ENCODE data around the gene SLIT3. TPM values are rescaled to one million over a fixed set of nuclear protein-coding genes. Genes with fewer than 3 reads are reported as not detected.
A peak's percentile ranks its signal among the peaks of the same experiment; 100 is the strongest.

The SLIT3 gene
- total and polyA plus RNA-seq, 4 donors: 4.6 to 48.5 (median 19.8) TPM

GRCh38 chr5:168713051-168713450, 587.9 kb downstream of the SLIT3 start:
- H3K4me1 ChIP-seq (ENCODE audit: control insufficient read depth in 5 of 5, insufficient read depth in 5 of 5, low read length in 5 of 5): peaks cover 0 to 7% (median 4%) of the 10 kb centered on the region in 5 donors
- DNase-seq (no peak), ATAC-seq (ENCODE audit: insufficient read depth, low FRiP score) (no peak)
- H3K9ac ChIP-seq (ENCODE audit: insufficient read depth in 1 of 2, low read length in 2 of 2): no peak overlapping the region
- no peaks in the 10 kb centered on the region for H3K36me3 ChIP-seq (ENCODE audit: control insufficient read depth in 4 of 4, insufficient read depth in 4 of 4, low read length in 4 of 4)
- H3K27ac ChIP-seq (ENCODE audit: low read depth in 1 of 2, low read length in 1 of 2): no peak overlapping the region
- H3K9me3 ChIP-seq (ENCODE audit: control insufficient read depth in 4 of 4, insufficient read depth in 3 of 4, low read length in 3 of 4): no peaks in the 10 kb centered on the region
- 73 to 80% methylated on average over 10 of the region's 10 CpGs for WGBS, 2 donors
- H3K4me3 ChIP-seq: no peak overlapping the region
- H3K27me3 ChIP-seq (ENCODE audit: control insufficient read depth in 3 of 3, insufficient read depth in 3 of 3, low read length in 2 of 3): no peaks in the 10 kb centered on the region
- TF ChIP-seq CTCF (IDR thresholded peaks at IDR 0.05; ENCODE audit: control extremely low read depth, extremely low read depth): no peak

- DNase-seq (peak in 2 of 3 donors; percentile 33 to 57), ATAC-seq (ENCODE audit: insufficient read depth, low FRiP score) (no peak)
- Histone ChIP-seq H3K9me3 (ENCODE audit: control insufficient read depth in 4 of 4, insufficient read depth in 3 of 4, low read length in 3 of 4) (no peaks in the 10 kb centered on the region), H3K36me3 (ENCODE audit: control insufficient read depth in 4 of 4, insufficient read depth in 4 of 4, low read length in 4 of 4) (no peaks in the 10 kb centered on the region), H3K9ac (ENCODE audit: insufficient read depth in 1 of 2, low read length in 2 of 2) (no peak overlapping the region), H3K4me1 (ENCODE audit: control insufficient read depth in 5 of 5, insufficient read depth in 5 of 5, low read length in 5 of 5) (peaks cover 0 to 13% (median 4%) of the 10 kb centered on the region in 5 donors), H3K27ac (ENCODE audit: low read depth in 1 of 2, low read length in 1 of 2) (no peak overlapping the region), H3K4me3 (no peak overlapping the region), H3K27me3 (ENCODE audit: control insufficient read depth in 3 of 3, insufficient read depth in 3 of 3, low read length in 2 of 3) (no peaks in the 10 kb centered on the region)
- 71 to 87% methylated on average over 11 of the region's 11 CpGs for WGBS, 2 donors
- no peak for TF ChIP-seq CTCF (IDR thresholded peaks at IDR 0.05; ENCODE audit: control extremely low read depth, extremely low read depth)
Observed at GRCh38 chr5:168712280-168712924, 588.5 kb downstream of the SLIT3 start.

- ATAC-seq (ENCODE audit: insufficient read depth, low FRiP score) (no peak), DNase-seq (no peak)
- 94% methylated on average over 9 of the region's 9 CpGs for WGBS, 2 donors
- Histone ChIP-seq H3K4me3 (no peak overlapping the region), H3K9ac (ENCODE audit: insufficient read depth in 1 of 2, low read length in 2 of 2) (no peak overlapping the region), H3K27me3 (ENCODE audit: control insufficient read depth in 3 of 3, insufficient read depth in 3 of 3, low read length in 2 of 3) (no peaks in the 10 kb centered on the region), H3K4me1 (ENCODE audit: control insufficient read depth in 5 of 5, insufficient read depth in 5 of 5, low read length in 5 of 5) (peaks cover 0 to 13% (median 4%) of the 10 kb centered on the region in 5 donors), H3K36me3 (ENCODE audit: control insufficient read depth in 4 of 4, insufficient read depth in 4 of 4, low read length in 4 of 4) (no peaks in the 10 kb centered on the region), H3K27ac (ENCODE audit: low read depth in 1 of 2, low read length in 1 of 2) (no peak overlapping the region), H3K9me3 (ENCODE audit: control insufficient read depth in 4 of 4, insufficient read depth in 3 of 4, low read length in 3 of 4) (no peaks in the 10 kb centered on the region)
- TF ChIP-seq CTCF (IDR thresholded peaks at IDR 0.05; ENCODE audit: control extremely low read depth, extremely low read depth): no peak
Observed at GRCh38 chr5:168710706-168711105, 590.2 kb downstream of the SLIT3 start.
